Fibroblast of lung (primary cell): ENCODE measurements around the gene KIAA1958. TPM values are rescaled to one million over a fixed set of nuclear protein-coding genes. Genes with fewer than 3 reads are reported as not detected.

Experiments used
- DNase-seq, 2 donors: peaks; one replicate each; pipeline versions ENCODE4 v3.0.0 to v3.0.0-alpha.2; 2010; ENCODE audit warnings: low read depth in 2 of 2
- H2AFZ ChIP-seq: 2 replicates; pipeline ENCODE4 v1.5.1; 2012; ENCODE audit warnings: low read length, control low read depth, inconsistent platforms
- H3K27ac ChIP-seq: 2 replicates; pipeline ENCODE4 v1.5.1; 2011; ENCODE audit warnings: low read length, control low read depth; ENCODE audit not compliant: insufficient read depth
- H3K27me3 ChIP-seq: 2 replicates; pipeline ENCODE4 v1.5.1; 2011; ENCODE audit warnings: mild to moderate bottlenecking, low read length; ENCODE audit not compliant: control insufficient read depth, insufficient read depth
- H3K36me3 ChIP-seq: 2 replicates; pipeline ENCODE4 v1.5.1; 2011; ENCODE audit warnings: low read length; ENCODE audit not compliant: control insufficient read depth, insufficient read depth
- H3K4me1 ChIP-seq: 2 replicates; pipeline ENCODE4 v1.5.1; 2011; ENCODE audit warnings: low read length; ENCODE audit not compliant: control insufficient read depth, insufficient read depth; ENCODE audit errors: extremely low read depth
- H3K4me2 ChIP-seq: 2 replicates; pipeline ENCODE4 v1.5.1; 2011; ENCODE audit warnings: low read length, control low read depth; ENCODE audit not compliant: insufficient read depth; ENCODE audit errors: extremely low read depth
- H3K4me3 ChIP-seq, 4 experiments: fragments of 200-600 bp in 1 of 4; sonication (generic) in 1 of 4; replicated peaks in 1 of 4; 2 replicates each; pipeline ENCODE4 v1.5.1; 2011 to 2016; ENCODE audit warnings: low read length in 4 of 4, low read depth in 3 of 4, mild to moderate bottlenecking in 3 of 4, control low read depth in 2 of 4, inconsistent platforms in 1 of 4, mixed read lengths in 1 of 4; ENCODE audit not compliant: insufficient read depth in 1 of 4; ENCODE audit errors: control extremely low read depth in 1 of 4
- H3K79me2 ChIP-seq: 2 replicates; pipeline ENCODE4 v1.5.1; 2012; ENCODE audit warnings: mild to moderate bottlenecking, low read length, inconsistent platforms; ENCODE audit not compliant: control insufficient read depth, insufficient read depth
- H3K9ac ChIP-seq: 2 replicates; pipeline ENCODE4 v1.5.1; 2011; ENCODE audit warnings: mild to moderate bottlenecking, low read length, control low read depth; ENCODE audit not compliant: insufficient read depth
- H3K9me3 ChIP-seq: 2 replicates; pipeline ENCODE4 v1.5.1; 2012; ENCODE audit warnings: low read depth, low read length; ENCODE audit not compliant: control insufficient read depth, insufficient read depth
- H4K20me1 ChIP-seq: 2 replicates; pipeline ENCODE4 v1.5.1; 2011; ENCODE audit warnings: low read length; ENCODE audit not compliant: control insufficient read depth, insufficient read depth; ENCODE audit errors: extremely low read depth
- CTCF ChIP-seq, 2 donors: IDR thresholded peaks in 1 of 2; conservative IDR thresholded peaks in 1 of 2; 1 replicate in 1 of 2; 2 replicates in 1 of 2; pipeline ENCODE4 v1.5.1; 2011 to 2012; ENCODE audit warnings: low read length in 2 of 2, control low read depth in 1 of 2, inconsistent platforms in 1 of 2, low read depth in 1 of 2, mild to moderate bottlenecking in 1 of 2
- EZH2 ChIP-seq: IDR thresholded peaks from 2 replicates; pipeline ENCODE4 v1.5.1; 2012; ENCODE audit warnings: low read length, control low read depth, mild to moderate bottlenecking; ENCODE audit errors: missing control alignments
- polyA plus RNA-seq, 2 donors: library from polyadenylated mRNA; depleted of rRNA in 1 of 2; stranded (reverse) in 1 of 2; unstranded in 1 of 2; fragments of >200 nt; gene quantifications; 2 replicates each; pipeline ENCODE4 v1.2.1, GENCODE V29; 2011 to 2012; ENCODE audit warnings: missing spikeins in 1 of 2
- total RNA-seq: library from RNA; depleted of rRNA; stranded (reverse); fragments of >200 nt; gene quantifications from 2 replicates; pipeline ENCODE4 v1.2.1, GENCODE V29; 2014

The KIAA1958 gene
- total and polyA plus RNA-seq, 2 donors (not counting 1 experiment from before 2014, with no cell fraction given) = 0.75 to 3.0 TPM

DNA sequence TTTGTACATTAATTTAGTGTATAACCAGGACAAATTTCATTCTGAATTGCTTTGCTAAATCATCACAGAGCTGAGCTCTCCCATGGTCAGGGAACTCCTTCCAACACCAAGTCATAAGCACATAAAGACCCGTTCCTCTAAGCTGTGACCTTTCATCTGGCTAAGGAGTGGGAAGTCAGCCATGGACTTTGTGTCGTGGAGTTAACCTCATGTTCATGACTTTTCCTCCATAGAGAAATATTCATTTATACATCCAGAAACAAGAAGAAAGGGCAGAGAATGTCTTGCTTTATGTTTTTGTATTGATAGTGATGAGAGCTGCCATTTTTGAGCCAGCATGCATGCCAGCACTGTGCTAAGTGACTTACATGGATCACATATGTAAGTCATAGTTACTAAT lies 133.8 kb downstream of the KIAA1958 start:
- no peaks in the 10 kb centered on the region for H3K9me3 ChIP-seq
- H3K4me3 ChIP-seq = no peak overlapping the region
- no peak overlapping the region for H3K9ac ChIP-seq
- no peaks in the 10 kb centered on the region for H3K4me1 ChIP-seq
- DNase-seq = peak in 1 of 2 donors; percentile 4
- H3K27me3 ChIP-seq = no peaks in the 10 kb centered on the region
- H4K20me1 ChIP-seq = no peaks in the 10 kb centered on the region
- H3K4me2 ChIP-seq = no peak overlapping the region
- TF ChIP-seq EZH2 = no peak
- TF ChIP-seq CTCF (conservative IDR thresholded peaks at IDR 0.05 in 1 of 2, IDR thresholded peaks at IDR 0.05 in 1 of 2; ENCODE audit: low read depth in 1 of 2, low read length in 2 of 2) = no peak
- H3K79me2 ChIP-seq = no peaks in the 10 kb centered on the region
- H2AFZ ChIP-seq = no peak overlapping the region
- no peaks in the 10 kb centered on the region for H3K36me3 ChIP-seq
- H3K27ac ChIP-seq = no peak overlapping the region

GRCh38 chr9:112621018-112621655 lies 134.5 kb downstream of the KIAA1958 start:
- H3K4me1 ChIP-seq = no peaks in the 10 kb centered on the region
- no peaks in the 10 kb centered on the region for H3K36me3 ChIP-seq
- H3K9me3 ChIP-seq = no peaks in the 10 kb centered on the region
- H3K4me2 ChIP-seq = no peak overlapping the region
- no peaks in the 10 kb centered on the region for H3K27me3 ChIP-seq
- no peak overlapping the region for H3K4me3 ChIP-seq
- no peak for DNase-seq
- no peak overlapping the region for H3K27ac ChIP-seq
- H2AFZ ChIP-seq = no peak overlapping the region
- H3K79me2 ChIP-seq = no peaks in the 10 kb centered on the region
- H3K9ac ChIP-seq = no peak overlapping the region
- TF ChIP-seq EZH2 = no peak
- no peak for TF ChIP-seq CTCF (conservative IDR thresholded peaks at IDR 0.05 in 1 of 2, IDR thresholded peaks at IDR 0.05 in 1 of 2; ENCODE audit: low read depth in 1 of 2, low read length in 2 of 2)
- no peaks in the 10 kb centered on the region for H4K20me1 ChIP-seq

- no peak overlapping the region for H3K9ac ChIP-seq
- no peaks in the 10 kb centered on the region for H3K27me3 ChIP-seq
- no peaks in the 10 kb centered on the region for H3K4me1 ChIP-seq
- no peaks in the 10 kb centered on the region for H3K9me3 ChIP-seq
- no peak overlapping the region for H3K27ac ChIP-seq
- TF ChIP-seq EZH2 (no peak), CTCF (conservative IDR thresholded peaks at IDR 0.05 in 1 of 2, IDR thresholded peaks at IDR 0.05 in 1 of 2; ENCODE audit: low read depth in 1 of 2, low read length in 2 of 2) (no peak)
- no peaks in the 10 kb centered on the region for H3K79me2 ChIP-seq
- DNase-seq = no peak
- H3K4me3 ChIP-seq = no peak overlapping the region
- H3K36me3 ChIP-seq = no peaks in the 10 kb centered on the region
- H4K20me1 ChIP-seq = no peaks in the 10 kb centered on the region
- H2AFZ ChIP-seq = no peak overlapping the region
- no peak overlapping the region for H3K4me2 ChIP-seq
These were observed 136.6 kb downstream of the KIAA1958 start for GRCh38 chr9:112623198-112623597.
